Fibroblast of villous mesenchyme (primary cell): ENCODE measurements around the gene CKLF. TPM values are rescaled to one million over a fixed set of nuclear protein-coding genes. Genes with fewer than 3 reads are reported as not detected.
A peak's percentile ranks its signal among the peaks of the same experiment; 100 is the strongest.
"Not testable (repeated sequence)": the region's sequence is repeated elsewhere in the genome, so short reads cannot be mapped to it uniquely, and the experiment has no call there.

Experiments
- DNase-seq: peaks from one replicate; pipeline ENCODE4 v3.0.0-alpha.2; 2010; ENCODE audit warnings: low read depth
- H3K4me3 ChIP-seq: 2 replicates; pipeline ENCODE4 v1.5.1; 2011; ENCODE audit warnings: low read depth, mild to moderate bottlenecking, low read length
- CTCF ChIP-seq: IDR thresholded peaks from 2 replicates; pipeline ENCODE4 v1.5.1; 2012; ENCODE audit warnings: low read depth, mild to moderate bottlenecking, low read length; ENCODE audit not compliant: insufficient read depth
- small RNA-seq: library from RNA; depleted of rRNA; stranded (forward); fragments of <200 nt; gene quantifications from one replicate; pipeline ENCODE3, GENCODE V24; 2012
- total RNA-seq: library from RNA; depleted of rRNA; stranded (reverse); fragments of >200 nt; gene quantifications from 2 replicates; pipeline ENCODE4 v1.2.3, GENCODE V29; 2012

CKLF gene
- total RNA-seq, 1 donor, result 58.3 TPM

GRCh38 chr16:66608241-66609138 lies 56.1 kb downstream of the CKLF start:
- DNase-seq, result peak; percentile 88
- TF ChIP-seq CTCF, result peak; percentile 95
- no peak overlapping the region for H3K4me3 ChIP-seq

DNA sequence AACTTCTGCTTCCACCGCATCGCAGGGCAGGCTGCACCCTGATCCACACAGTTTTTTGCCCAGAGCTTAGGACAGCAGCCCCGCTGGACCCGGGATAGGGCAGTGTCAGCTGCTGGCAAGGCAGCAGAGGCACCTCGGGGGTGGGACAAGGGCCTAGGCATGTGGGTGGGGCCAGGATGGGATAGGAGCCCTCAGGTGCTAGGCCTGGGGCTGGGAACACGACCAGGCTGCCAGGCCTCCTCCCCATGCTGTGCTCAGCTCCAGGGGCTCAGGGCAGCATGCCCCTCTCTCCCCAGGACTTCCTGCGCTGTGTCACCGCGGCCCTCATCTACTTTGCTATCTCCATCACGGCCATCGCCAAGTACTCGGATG lies 56.7 kb downstream of the CKLF start:
- H3K4me3 ChIP-seq, result no peak overlapping the region
- no peak for TF ChIP-seq CTCF
- DNase-seq, result no peak

DNA sequence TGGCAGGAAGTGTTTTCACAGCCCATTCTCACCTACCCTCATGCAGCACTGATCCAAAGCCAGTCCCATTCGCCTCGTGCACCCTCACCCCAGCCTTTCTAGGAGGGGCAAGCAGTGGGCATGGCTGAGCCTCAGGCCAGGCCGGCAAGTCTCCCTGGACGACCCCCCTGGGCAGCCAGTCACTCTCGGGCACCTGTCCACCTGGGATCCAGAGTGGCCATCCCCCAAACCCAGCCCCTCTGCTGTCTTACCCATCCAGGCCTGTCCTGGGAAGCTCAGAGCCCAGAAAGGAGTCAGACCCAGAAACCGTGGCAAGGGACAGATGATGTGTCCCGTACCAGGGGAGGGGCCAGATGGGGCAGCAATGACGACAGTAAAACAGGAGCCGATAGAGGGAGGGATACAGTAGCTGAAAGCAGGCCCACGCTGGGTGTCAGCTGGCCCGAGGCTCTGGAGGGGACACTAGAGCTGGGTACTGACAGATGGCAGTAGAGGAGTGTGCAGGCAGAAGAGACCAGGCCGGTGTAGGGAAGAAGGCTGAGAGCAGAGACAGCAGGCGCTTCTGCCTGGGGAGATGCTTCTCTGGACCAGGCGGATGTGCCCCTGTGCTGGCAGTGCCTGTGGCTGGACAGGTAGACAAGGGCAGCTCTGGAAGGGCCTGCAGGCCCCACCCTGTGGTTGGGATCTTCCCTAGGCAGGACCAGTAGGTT lies 57.9 kb downstream of the CKLF start:
- DNase-seq, result no peak
- no peak for TF ChIP-seq CTCF
- no peak overlapping the region for H3K4me3 ChIP-seq

DNA sequence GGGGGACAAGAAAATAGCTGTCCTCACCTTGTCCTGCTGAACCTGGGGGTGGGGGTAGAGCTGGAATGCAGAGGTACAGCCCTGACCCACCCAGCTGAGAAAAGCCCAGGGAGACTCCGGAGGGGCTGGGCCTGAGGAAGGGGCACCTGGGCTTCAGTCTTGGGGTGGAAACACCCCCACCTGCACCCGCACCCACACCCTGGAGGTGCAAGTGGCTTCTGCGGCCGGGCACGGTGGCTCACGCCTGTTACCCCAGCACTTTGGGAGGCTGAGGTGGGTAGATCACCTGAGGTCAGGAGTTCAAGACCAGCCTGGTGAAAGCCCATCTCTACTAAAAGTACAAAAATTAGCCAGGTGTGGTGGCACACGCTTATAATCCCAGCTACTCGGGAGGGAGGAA lies 59.5 kb downstream of the CKLF start:
- DNase-seq, H3K4me3 ChIP-seq: not testable (repeated sequence)

DNA sequence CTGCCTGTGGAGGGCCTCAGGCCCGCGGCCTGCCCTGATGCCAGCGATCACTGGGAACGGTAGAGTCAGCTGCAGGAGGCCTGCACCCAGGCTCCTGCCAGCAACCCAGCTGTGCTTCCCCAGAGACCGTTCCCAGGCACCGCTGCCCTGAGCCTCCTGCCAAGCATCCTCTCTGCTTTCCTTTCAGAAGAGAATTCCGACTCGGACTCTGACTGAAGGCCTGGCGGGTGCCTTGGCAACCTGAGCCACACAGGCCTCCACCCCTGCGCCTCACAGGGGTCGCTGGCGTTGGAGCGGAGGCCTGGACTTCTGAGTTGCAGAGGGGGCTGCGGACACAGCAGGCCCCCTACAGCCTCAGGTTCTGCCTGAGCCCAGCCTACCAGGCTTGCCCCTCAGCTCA lies 60.0 kb downstream of the CKLF start:
- DNase-seq, result no peak
- no peak for TF ChIP-seq CTCF
- H3K4me3 ChIP-seq, result no peak overlapping the region

DNA sequence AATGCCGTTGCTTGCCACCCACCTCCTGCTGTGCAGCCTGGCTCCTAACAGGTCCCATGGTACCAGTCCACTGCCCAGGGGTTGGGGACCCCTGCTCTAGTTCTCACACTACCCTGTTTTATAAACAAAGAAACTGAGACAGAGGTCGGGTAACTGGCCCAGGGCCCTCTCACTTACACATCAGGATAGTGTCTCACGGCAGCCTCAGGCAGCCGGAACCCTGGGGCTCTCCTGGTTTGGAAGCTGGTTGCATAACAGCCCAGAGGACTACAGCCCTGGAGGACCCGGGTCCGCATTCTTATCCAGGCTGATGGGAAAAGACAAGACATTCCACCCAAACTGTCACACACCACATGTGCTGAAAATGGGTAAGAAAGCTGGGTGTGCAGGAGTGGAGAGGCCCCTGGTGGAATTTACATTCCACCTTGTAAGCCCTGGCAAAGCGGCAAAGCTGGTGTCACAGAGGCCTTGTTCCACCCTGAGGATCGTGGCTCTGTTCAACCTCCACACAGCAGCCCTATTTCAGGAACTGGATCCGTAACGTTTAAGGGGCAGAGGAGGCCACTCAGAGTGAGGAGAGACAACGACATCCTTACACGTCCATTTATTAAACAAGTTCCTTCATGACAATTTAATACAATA lies 61.9 kb downstream of the CKLF start:
- H3K4me3 ChIP-seq, result no peak overlapping the region
- no peak for DNase-seq
- no peak for TF ChIP-seq CTCF

Small RNA genes lying within 50 kb of the gene (small RNA-seq; reads per million reads assigned to genes)
- not detected for gene CKLF-CMTM1

Other genes starting within 250 kb of the CKLF start
- gene CDH5, start 185.9 kb upstream of the CKLF start, total RNA-seq, result not detected in 2 replicates
- gene BEAN1, start 125.3 kb upstream of the CKLF start, total RNA-seq, result under 0.01 and 0.32 TPM in 2 replicates
- 38.9 and 41.9 TPM in 2 replicates for gene TK2, start 2.5 kb upstream of the CKLF start, total RNA-seq
- 2.3 and 3.9 TPM in 2 replicates for gene CMTM1, start 13.9 kb downstream of the CKLF start, total RNA-seq
- not detected in 2 replicates for gene CMTM2, start 26.9 kb downstream of the CKLF start, total RNA-seq
- 22.0 and 26.7 TPM in 2 replicates for gene CMTM3, start 52.1 kb downstream of the CKLF start, total RNA-seq
- 20.7 and 22.5 TPM in 2 replicates for gene CMTM4, start 144.2 kb downstream of the CKLF start, total RNA-seq
- 146 and 147 TPM in 2 replicates for gene DYNC1LI2, start 199.0 kb downstream of the CKLF start, total RNA-seq
- under 0.01 TPM in 1 of 2 replicates, not detected in the other for gene TERB1, start 249.0 kb downstream of the CKLF start, total RNA-seq